Measurements from ENCODE around the gene DRGX.

The DRGX gene

GRCh38 chr10:49318755-49319154 is 77.1 kb downstream of the DRGX start:
- DNase-seq (ENCODE audit: low read depth), result no peak

- no peak for DNase-seq (ENCODE audit: low read depth)
These were observed 77.9 kb downstream of the DRGX start for GRCh38 chr10:49318028-49318427.

GRCh38 chr10:49314806-49315205 is 81.1 kb downstream of the DRGX start:
- DNase-seq (ENCODE audit: low read depth), result no peak

Data from stimulated activated CD8-positive, alpha-beta memory T cell treated with anti-CD3 and anti-CD28 coated beads, Interleukin-15, amount 100 ng/mL, for 24 hours (primary cell).